ENCODE data around the gene SLC9A9. TPM values are rescaled to one million over a fixed set of nuclear protein-coding genes. Genes with fewer than 3 reads are reported as not detected.
A peak's percentile ranks its signal among the peaks of the same experiment; 100 is the strongest.

The SLC9A9 gene
- total and polyA plus RNA-seq, 9 of the 15 experiments (the other 6 are each of a cell fraction or from before 2014, with no cell fraction given) = 0.03 to 0.13 TPM; not detected in 7

DNA sequence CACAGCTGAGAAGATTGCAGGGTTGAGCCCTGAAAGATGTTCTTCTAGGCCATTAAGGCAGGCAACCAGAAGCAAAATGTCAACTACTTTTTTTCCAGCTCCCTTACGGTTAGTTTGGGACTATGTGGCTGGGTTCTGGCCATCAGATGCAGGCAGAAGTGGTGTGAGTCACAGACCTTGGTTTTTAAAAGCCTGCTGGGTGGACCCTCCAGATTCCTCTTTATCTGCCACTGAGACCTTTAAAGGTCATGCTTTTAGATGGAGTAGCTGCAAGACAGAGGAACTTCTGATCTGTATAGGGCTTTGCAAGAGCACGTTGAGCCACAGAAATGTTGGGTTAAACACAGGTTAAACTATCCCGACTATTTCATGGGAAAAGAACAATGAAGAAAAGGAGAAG is 625.8 kb downstream of the SLC9A9 start (continued):
- TF ChIP-seq ZNF589 (CRISPR knock-in tag; IDR thresholded peaks at IDR 0.05; ENCODE audit: low read depth) = no peak
- TF ChIP-seq, protein P1, sequence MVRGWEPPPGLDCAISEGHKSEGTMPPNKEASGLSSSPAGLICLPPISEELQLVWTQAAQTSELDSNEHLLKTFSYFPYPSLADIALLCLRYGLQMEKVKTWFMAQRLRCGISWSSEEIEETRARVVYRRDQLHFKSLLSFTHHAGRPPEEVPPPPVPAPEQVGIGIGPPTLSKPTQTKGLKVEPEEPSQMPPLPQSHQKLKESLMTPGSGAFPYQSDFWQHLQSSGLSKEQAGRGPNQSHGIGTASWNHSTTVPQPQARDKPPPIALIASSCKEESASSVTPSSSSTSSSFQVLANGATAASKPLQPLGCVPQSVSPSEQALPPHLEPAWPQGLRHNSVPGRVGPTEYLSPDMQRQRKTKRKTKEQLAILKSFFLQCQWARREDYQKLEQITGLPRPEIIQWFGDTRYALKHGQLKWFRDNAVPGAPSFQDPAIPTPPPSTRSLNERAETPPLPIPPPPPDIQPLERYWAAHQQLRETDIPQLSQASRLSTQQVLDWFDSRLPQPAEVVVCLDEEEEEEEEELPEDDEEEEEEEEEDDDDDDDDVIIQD (CRISPR knock-in tag; IDR thresholded peaks at IDR 0.05) = no peak
- no peak for TF ChIP-seq ZNF444 (CRISPR knock-in tag; IDR thresholded peaks at IDR 0.05)
- TF ChIP-seq, protein P2, sequence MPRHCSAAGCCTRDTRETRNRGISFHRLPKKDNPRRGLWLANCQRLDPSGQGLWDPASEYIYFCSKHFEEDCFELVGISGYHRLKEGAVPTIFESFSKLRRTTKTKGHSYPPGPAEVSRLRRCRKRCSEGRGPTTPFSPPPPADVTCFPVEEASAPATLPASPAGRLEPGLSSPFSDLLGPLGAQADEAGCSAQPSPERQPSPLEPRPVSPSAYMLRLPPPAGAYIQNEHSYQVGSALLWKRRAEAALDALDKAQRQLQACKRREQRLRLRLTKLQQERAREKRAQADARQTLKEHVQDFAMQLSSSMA (CRISPR knock-in tag; IDR thresholded peaks at IDR 0.05) = no peak
- no peak for TF ChIP-seq SIRT6 (IDR thresholded peaks at IDR 0.05; ENCODE audit: low read depth, low read length)
- no peak for TF ChIP-seq NBN (IDR thresholded peaks at IDR 0.05; ENCODE audit: low read depth)
- TF ChIP-seq ZBTB17 (CRISPR knock-in tag; IDR thresholded peaks at IDR 0.05) = no peak
- no peak for TF ChIP-seq NFE2L1 (tag; IDR thresholded peaks at IDR 0.05; ENCODE audit: borderline replicate concordance, low read depth)
- no peak for TF ChIP-seq ZNF436 (CRISPR knock-in tag; IDR thresholded peaks at IDR 0.05)
- TF ChIP-seq NFIX (CRISPR knock-in tag; IDR thresholded peaks at IDR 0.05; ENCODE audit: low read depth) = no peak
- TF ChIP-seq SMAD4 (CRISPR knock-in tag; conservative IDR thresholded peaks at IDR 0.05) = no peak
- no peak for TF ChIP-seq ILF3 (IDR thresholded peaks at IDR 0.05; ENCODE audit: borderline replicate concordance)
- TF ChIP-seq GABPB1 (CRISPR knock-in tag; IDR thresholded peaks at IDR 0.05) = no peak
- TF ChIP-seq RFX7 (CRISPR knock-in tag; IDR thresholded peaks at IDR 0.05) = no peak
- TF ChIP-seq CBX8 (IDR thresholded peaks at IDR 0.05; ENCODE audit: borderline replicate concordance, extremely low read depth, low read depth, low read length, poor library complexity, severe bottlenecking) = no peak
- no peak; a peak in 1 of 4 replicates for TF ChIP-seq SIX5 (IDR thresholded peaks at IDR 0.05; ENCODE audit: borderline replicate concordance in 1 of 2, insufficient read depth in 1 of 2, low read depth in 1 of 2, low read length in 2 of 2)
- TF ChIP-seq, protein P3, sequence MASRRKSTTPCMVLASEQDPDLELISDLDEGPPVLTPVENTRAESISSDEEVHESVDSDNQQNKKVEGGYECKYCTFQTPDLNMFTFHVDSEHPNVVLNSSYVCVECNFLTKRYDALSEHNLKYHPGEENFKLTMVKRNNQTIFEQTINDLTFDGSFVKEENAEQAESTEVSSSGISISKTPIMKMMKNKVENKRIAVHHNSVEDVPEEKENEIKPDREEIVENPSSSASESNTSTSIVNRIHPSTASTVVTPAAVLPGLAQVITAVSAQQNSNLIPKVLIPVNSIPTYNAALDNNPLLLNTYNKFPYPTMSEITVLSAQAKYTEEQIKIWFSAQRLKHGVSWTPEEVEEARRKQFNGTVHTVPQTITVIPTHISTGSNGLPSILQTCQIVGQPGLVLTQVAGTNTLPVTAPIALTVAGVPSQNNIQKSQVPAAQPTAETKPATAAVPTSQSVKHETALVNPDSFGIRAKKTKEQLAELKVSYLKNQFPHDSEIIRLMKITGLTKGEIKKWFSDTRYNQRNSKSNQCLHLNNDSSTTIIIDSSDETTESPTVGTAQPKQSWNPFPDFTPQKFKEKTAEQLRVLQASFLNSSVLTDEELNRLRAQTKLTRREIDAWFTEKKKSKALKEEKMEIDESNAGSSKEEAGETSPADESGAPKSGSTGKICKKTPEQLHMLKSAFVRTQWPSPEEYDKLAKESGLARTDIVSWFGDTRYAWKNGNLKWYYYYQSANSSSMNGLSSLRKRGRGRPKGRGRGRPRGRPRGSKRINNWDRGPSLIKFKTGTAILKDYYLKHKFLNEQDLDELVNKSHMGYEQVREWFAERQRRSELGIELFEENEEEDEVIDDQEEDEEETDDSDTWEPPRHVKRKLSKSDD (conservative IDR thresholded peaks at IDR 0.05; ENCODE audit: low read length) = no peak
- no peak for TF ChIP-seq ZNF239 (CRISPR knock-in tag; IDR thresholded peaks at IDR 0.05)
- TF ChIP-seq ZBTB7A (IDR thresholded peaks at IDR 0.05; ENCODE audit: borderline replicate concordance, control insufficient read depth, low read depth, low read length) = peak; percentile 40; the same call in 1 of the 2 replicates
